ENCODE results near the gene CDC25A.
A peak's percentile ranks its signal among the peaks of the same experiment; 100 is the strongest.
"Not testable (repeated sequence)": the region's sequence is repeated elsewhere in the genome, so short reads cannot be mapped to it uniquely, and the experiment has no call there.

CDC25A gene

GRCh38 chr3:48140936-48141603, 47.1 kb downstream of the CDC25A start:
- no peak for DNase-seq (ENCODE audit: low read depth)

- no peak for DNase-seq (ENCODE audit: low read depth)
Measured at GRCh38 chr3:48140336-48140757, 47.9 kb downstream of the CDC25A start.

- DNase-seq (ENCODE audit: low read depth) = no peak
Measured at GRCh38 chr3:48137425-48137999, 50.7 kb downstream of the CDC25A start.

GRCh38 chr3:48135552-48136495, 52.4 kb downstream of the CDC25A start:
- DNase-seq (ENCODE audit: low read depth) = no peak

- DNase-seq (ENCODE audit: low read depth) = peak; percentile 77
Measured at GRCh38 chr3:48130321-48130904, 57.8 kb downstream of the CDC25A start.

GRCh38 chr3:48129921-48130320, 58.3 kb downstream of the CDC25A start:
- DNase-seq (ENCODE audit: low read depth) = no peak

GRCh38 chr3:48128774-48129173, 59.4 kb downstream of the CDC25A start:
- no peak for DNase-seq (ENCODE audit: low read depth)

- DNase-seq (ENCODE audit: low read depth) = no peak
Measured at GRCh38 chr3:48125886-48126622, 62.2 kb downstream of the CDC25A start.

GRCh38 chr3:48125013-48125705, 63.1 kb downstream of the CDC25A start:
- peak; percentile 87 for DNase-seq (ENCODE audit: low read depth)

- DNase-seq (ENCODE audit: low read depth) = no peak
Measured at GRCh38 chr3:48123346-48123745, 64.9 kb downstream of the CDC25A start.

GRCh38 chr3:48122504-48122903, 65.7 kb downstream of the CDC25A start:
- DNase-seq (ENCODE audit: low read depth) = no peak

- DNase-seq (ENCODE audit: low read depth) = no peak
Measured at GRCh38 chr3:48120223-48120622, 68.0 kb downstream of the CDC25A start.

GRCh38 chr3:48119505-48120193, 68.6 kb downstream of the CDC25A start:
- DNase-seq (ENCODE audit: low read depth) = peak; percentile 71

GRCh38 chr3:48118928-48119327, 69.3 kb downstream of the CDC25A start:
- DNase-seq (ENCODE audit: low read depth) = no peak

- DNase-seq (ENCODE audit: low read depth) = no peak
Measured at GRCh38 chr3:48118322-48118721, 69.9 kb downstream of the CDC25A start.

GRCh38 chr3:48112813-48113212, 75.4 kb downstream of the CDC25A start:
- no peak for DNase-seq (ENCODE audit: low read depth)

GRCh38 chr3:48112108-48112791, 76.0 kb downstream of the CDC25A start:
- not testable (repeated sequence) for DNase-seq (ENCODE audit: low read depth)

GRCh38 chr3:48110463-48110862, 77.8 kb downstream of the CDC25A start:
- DNase-seq (ENCODE audit: low read depth) = no peak

- no peak for DNase-seq (ENCODE audit: low read depth)
Measured at GRCh38 chr3:48107227-48107626, 81.0 kb downstream of the CDC25A start.
